ENCODE data around the gene TM4SF18. TPM values are rescaled to one million over a fixed set of nuclear protein-coding genes. Genes with fewer than 3 reads are reported as not detected.

TM4SF18 gene
- total RNA-seq, 1 experiment from 2014 or later, result 54.5 TPM

GRCh38 chr3:149315694-149316093 lies 17.7 kb downstream of the TM4SF18 start:
- peak; percentile 54 for ATAC-seq
- TF ChIP-seq TCF7L2 (IDR thresholded peaks at IDR 0.05; ENCODE audit: low read depth, low read length) (no peak), REST (IDR thresholded peaks at IDR 0.05; ENCODE audit: insufficient read depth in 1 of 2, low read depth in 2 of 2, low read length in 1 of 2) (no peak)
- Histone ChIP-seq H3K9me3 (ENCODE audit: control insufficient read depth, insufficient read depth, low read depth, low read length) (no peaks in the 10 kb centered on the region; the same call in 1 of the 2 replicates), H3K4me1 (ENCODE audit: control insufficient read depth, insufficient read depth, low read length) (peaks cover 24% of the 10 kb centered on the region), H3K27ac (ENCODE audit: low read length) (peak overlapping the region; percentile 90), H3K27me3 (ENCODE audit: control insufficient read depth, insufficient read depth, low read length) (no peaks in the 10 kb centered on the region), H3K4me3 (ENCODE audit: low read depth in 2 of 2, low read length in 2 of 2) (no peak overlapping the region), H3K36me3 (ENCODE audit: control insufficient read depth, insufficient read depth, low read length) (no peaks in the 10 kb centered on the region)
- BruUV-seq (replicated peaks), result no TSS peak
- CTCF ChIA-PET, result no interaction called here
- intact Hi-C loops (cut with micrococcal nuclease; ENCODE audit: unreplicated experiment), result no loop called here
- POLR2A ChIA-PET, result interaction anchor here (1.6 kb wide), 1 partner anchor 17 kb away, joined by 7 read pairs; no protein-coding TSS in a partner anchor
- no peak for DNase-seq (ENCODE audit: low read depth, low spot score)
- in situ Hi-C loops (cut with HindIII; ENCODE audit: low pct_unique_long_range_greater_than_20kb, low sequenced_read_pairs), result no loop called here

- TF ChIP-seq SIN3A (IDR thresholded peaks at IDR 0.05; ENCODE audit: borderline replicate concordance, insufficient read depth, low read depth, low read length) (no peak), POLR2AphosphoS5 (IDR thresholded peaks at IDR 0.05; ENCODE audit: low read depth, low read length) (no peak), REST (IDR thresholded peaks at IDR 0.05; ENCODE audit: insufficient read depth in 1 of 2, low read depth in 2 of 2, low read length in 1 of 2) (no peak), TCF7L2 (IDR thresholded peaks at IDR 0.05; ENCODE audit: low read depth, low read length) (no peak)
- TF ChIP-seq, protein P1, sequence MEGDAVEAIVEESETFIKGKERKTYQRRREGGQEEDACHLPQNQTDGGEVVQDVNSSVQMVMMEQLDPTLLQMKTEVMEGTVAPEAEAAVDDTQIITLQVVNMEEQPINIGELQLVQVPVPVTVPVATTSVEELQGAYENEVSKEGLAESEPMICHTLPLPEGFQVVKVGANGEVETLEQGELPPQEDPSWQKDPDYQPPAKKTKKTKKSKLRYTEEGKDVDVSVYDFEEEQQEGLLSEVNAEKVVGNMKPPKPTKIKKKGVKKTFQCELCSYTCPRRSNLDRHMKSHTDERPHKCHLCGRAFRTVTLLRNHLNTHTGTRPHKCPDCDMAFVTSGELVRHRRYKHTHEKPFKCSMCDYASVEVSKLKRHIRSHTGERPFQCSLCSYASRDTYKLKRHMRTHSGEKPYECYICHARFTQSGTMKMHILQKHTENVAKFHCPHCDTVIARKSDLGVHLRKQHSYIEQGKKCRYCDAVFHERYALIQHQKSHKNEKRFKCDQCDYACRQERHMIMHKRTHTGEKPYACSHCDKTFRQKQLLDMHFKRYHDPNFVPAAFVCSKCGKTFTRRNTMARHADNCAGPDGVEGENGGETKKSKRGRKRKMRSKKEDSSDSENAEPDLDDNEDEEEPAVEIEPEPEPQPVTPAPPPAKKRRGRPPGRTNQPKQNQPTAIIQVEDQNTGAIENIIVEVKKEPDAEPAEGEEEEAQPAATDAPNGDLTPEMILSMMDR (IDR thresholded peaks at IDR 0.05), result no peak
- H3K27ac ChIP-seq (ENCODE audit: low read length), result peak overlapping the region; percentile 90
- DNase-seq (ENCODE audit: low read depth, low spot score), result no peak
- peaks cover 28% of the 10 kb centered on the region for H3K4me1 ChIP-seq (ENCODE audit: control insufficient read depth, insufficient read depth, low read length)
- peak; percentile 68 for ATAC-seq
- no peak overlapping the region for H3K4me3 ChIP-seq (ENCODE audit: low read depth in 2 of 2, low read length in 2 of 2)
- in situ Hi-C loops (cut with HindIII; ENCODE audit: low pct_unique_long_range_greater_than_20kb, low sequenced_read_pairs) (no loop called here), intact Hi-C loops (cut with micrococcal nuclease; ENCODE audit: unreplicated experiment) (no loop called here)
- POLR2A ChIA-PET, result no interaction called here
- H3K9me3 ChIP-seq (ENCODE audit: control insufficient read depth, insufficient read depth, low read depth, low read length), result peaks cover under 1% of the 10 kb centered on the region; the same call in 1 of the 2 replicates
- CTCF ChIA-PET, result no interaction called here
- BruUV-seq (replicated peaks), result no TSS peak
- H3K36me3 ChIP-seq (ENCODE audit: control insufficient read depth, insufficient read depth, low read length), result no peaks in the 10 kb centered on the region
- H3K27me3 ChIP-seq (ENCODE audit: control insufficient read depth, insufficient read depth, low read length), result no peaks in the 10 kb centered on the region
Measured at GRCh38 chr3:149314807-149315578, 18.4 kb downstream of the TM4SF18 start.
